NCI-H2029 treated with DMSO at 0.1 percent for 48 hours (cell line): ENCODE results near the gene FAM221B.

Source experiments
- DNase-seq: peaks from one replicate; lab custom pipeline; 2025; lab: John Stamatoyannopoulos, UW

Gene FAM221B

GRCh38 chr9:35790385-35791296 lies 37.9 kb downstream of the FAM221B start:
- peak; percentile 81 for DNase-seq

- no peak for DNase-seq
Observed at GRCh38 chr9:35790025-35790384, 38.5 kb downstream of the FAM221B start.

- DNase-seq = no peak
Observed at GRCh38 chr9:35789541-35789940, 39.0 kb downstream of the FAM221B start.

- DNase-seq = no peak
Observed at GRCh38 chr9:35783418-35783817, 45.1 kb downstream of the FAM221B start.

- no peak for DNase-seq
Observed at GRCh38 chr9:35781066-35781465, 47.5 kb downstream of the FAM221B start.

- DNase-seq = no peak
Observed at GRCh38 chr9:35778496-35778895, 50.0 kb downstream of the FAM221B start.

GRCh38 chr9:35776018-35776417 lies 52.5 kb downstream of the FAM221B start:
- DNase-seq = peak; percentile 96

GRCh38 chr9:35774907-35775635 lies 53.5 kb downstream of the FAM221B start:
- peak; percentile 27 for DNase-seq

GRCh38 chr9:35771943-35772342 lies 56.6 kb downstream of the FAM221B start:
- DNase-seq = peak; percentile 67

- peak; percentile 96 for DNase-seq
Observed at GRCh38 chr9:35771534-35771933, 57.0 kb downstream of the FAM221B start.

- DNase-seq = peak; percentile 64
Observed at GRCh38 chr9:35771075-35771433, 57.5 kb downstream of the FAM221B start.

GRCh38 chr9:35769763-35770162 lies 58.8 kb downstream of the FAM221B start:
- DNase-seq = no peak

- DNase-seq = no peak
Observed at GRCh38 chr9:35767458-35767857, 61.1 kb downstream of the FAM221B start.

- DNase-seq = no peak
Observed at GRCh38 chr9:35766997-35767396, 61.5 kb downstream of the FAM221B start.
